GM21360 (cell line): Measurements from ENCODE around the gene CNNM4.

Experiments used
- ATAC-seq: cut with Tn5 transposase; IDR thresholded peaks from one replicate; pipeline ENCODE4 v1.9.1; 2021; ENCODE audit warnings: mild to moderate bottlenecking, moderate library complexity; ENCODE audit not compliant: unreplicated experiment

CNNM4 gene

DNA sequence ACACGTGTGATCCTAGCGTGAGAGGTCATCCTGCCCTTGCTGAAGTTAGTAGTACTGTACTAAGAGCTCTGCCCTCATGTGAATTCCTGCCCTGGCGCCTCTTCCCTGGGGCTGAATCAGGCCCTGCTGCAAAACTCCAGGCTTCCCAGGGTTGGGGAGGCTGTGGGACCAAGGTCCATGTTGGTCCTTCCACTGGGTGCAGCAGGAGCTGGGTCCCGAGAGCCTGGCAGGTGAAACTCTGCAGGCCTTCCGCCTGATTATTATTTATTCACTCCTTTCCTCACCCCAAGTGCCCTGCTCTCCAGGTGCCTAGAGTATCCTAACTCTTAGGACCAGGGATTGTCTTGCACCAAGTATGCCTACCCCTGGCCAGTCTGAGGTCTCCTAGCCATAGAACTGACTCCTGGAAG is 50.1 kb downstream of the CNNM4 start:
- ATAC-seq = no peak

GRCh38 chr2:96811917-96812316 is 51.2 kb downstream of the CNNM4 start:
- no peak for ATAC-seq

GRCh38 chr2:96813656-96814055 is 53.0 kb downstream of the CNNM4 start:
- ATAC-seq = no peak

GRCh38 chr2:96815326-96816126 is 54.8 kb downstream of the CNNM4 start:
- ATAC-seq = peak; percentile 7

GRCh38 chr2:96816127-96816835 is 55.6 kb downstream of the CNNM4 start, which contains the start of gene CNNM3:
Gene CNNM3 (plus strand): TSS chr2:96816268. CDS start chr2:96816278, 10 bp downstream.
- peak; percentile 70 for ATAC-seq

GRCh38 chr2:96816836-96817702 is 56.4 kb downstream of the CNNM4 start:
- no peak for ATAC-seq

GRCh38 chr2:96817882-96818281 is 57.2 kb downstream of the CNNM4 start:
- ATAC-seq = no peak

- no peak for ATAC-seq
Observed at GRCh38 chr2:96819128-96819875, 58.6 kb downstream of the CNNM4 start.

DNA sequence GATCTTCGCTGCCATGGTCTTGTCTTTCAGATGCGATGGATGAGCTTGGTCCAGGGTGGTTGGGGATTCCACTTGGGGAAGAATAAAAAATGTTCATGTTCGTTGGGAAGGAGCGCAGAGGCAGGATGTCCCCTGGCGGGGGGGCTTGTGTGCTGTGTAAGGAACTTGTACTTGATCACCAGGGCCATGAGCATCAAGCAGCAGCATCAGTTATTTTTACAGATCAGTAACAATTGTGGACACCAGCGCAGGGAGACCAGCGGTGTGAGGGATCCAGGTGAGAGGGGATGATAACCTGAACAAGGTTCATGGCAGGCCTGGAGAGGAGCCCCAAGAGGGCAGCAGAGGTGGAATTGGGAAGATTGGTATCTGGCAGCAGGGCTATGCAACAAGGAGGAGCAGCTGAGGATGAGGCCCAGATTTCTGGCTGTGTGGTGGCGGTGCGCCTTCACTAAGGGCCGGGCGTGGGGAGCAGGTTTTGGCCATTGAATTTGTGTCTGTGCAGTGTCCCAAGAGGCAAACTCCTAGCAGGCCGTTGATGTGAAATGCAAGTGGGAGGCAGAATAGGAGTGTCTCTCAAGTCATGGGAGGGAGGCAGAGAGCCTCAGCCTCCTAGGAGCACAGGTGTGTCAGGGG is 59.3 kb downstream of the CNNM4 start:
- no peak for ATAC-seq

GRCh38 chr2:96821113-96821675 is 60.5 kb downstream of the CNNM4 start:
- no peak for ATAC-seq

DNA sequence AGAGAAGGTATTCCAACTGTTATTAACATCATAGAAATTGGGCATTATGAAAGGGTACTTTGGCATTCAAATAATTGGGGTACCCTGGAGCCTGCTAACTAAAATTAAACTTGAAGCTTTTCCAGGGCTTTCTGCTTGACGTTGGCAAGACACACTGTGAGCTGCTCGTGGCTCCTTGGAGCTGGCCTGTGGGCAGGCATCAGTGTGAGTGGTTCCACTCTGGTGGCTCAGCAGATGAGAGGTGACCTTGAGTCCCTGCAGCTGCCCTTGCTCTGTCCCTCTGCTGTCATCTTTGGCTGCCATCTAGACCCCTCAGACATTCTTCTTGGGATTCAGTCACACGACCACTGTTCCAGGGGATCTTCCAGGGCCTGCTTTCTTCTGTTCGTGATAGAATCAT is 62.1 kb downstream of the CNNM4 start:
- ATAC-seq = no peak

GRCh38 chr2:96823198-96823597 is 62.5 kb downstream of the CNNM4 start:
- no peak for ATAC-seq

GRCh38 chr2:96824079-96824870 is 63.6 kb downstream of the CNNM4 start:
- no peak for ATAC-seq

DNA sequence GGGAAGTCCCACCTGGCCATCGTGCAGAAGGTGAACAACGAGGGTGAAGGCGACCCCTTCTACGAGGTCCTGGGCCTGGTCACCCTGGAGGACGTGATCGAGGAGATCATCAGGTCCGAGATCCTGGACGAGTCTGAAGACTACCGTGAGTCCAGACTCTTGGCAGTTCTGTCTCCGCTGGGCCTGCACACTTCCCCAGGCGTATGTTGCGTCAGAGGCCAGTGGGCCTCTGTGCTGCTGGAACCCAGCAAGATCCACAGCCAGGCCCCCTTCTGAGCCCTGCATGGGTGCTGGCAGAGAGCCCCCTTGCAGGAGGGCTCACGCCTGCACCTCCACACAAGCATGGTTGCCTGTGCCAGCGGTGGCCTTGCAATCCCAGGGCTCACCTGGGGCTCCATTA is 64.4 kb downstream of the CNNM4 start:
- ATAC-seq = no peak

GRCh38 chr2:96826546-96827278 is 66.0 kb downstream of the CNNM4 start:
- ATAC-seq = no peak

DNA sequence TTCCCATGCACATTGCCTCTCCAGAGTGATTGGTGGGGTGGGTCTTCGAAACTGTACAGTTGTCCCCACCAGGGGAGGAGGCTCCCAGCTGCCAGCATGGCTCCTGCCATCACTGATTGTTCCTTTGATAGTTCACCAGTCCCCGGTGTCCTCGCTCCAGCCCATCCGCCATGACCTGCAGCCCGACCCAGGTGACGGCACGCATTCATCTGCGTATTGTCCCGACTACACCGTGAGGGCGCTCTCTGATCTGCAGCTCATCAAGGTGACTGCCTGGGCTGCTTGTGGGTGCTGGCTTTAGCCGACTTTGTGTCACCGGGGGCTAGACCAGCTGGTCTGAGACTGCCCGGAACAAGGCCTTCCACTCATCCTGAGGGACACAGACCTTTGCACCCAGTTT is 67.7 kb downstream of the CNNM4 start:
- ATAC-seq = no peak

- ATAC-seq = no peak
Observed at GRCh38 chr2:96828874-96829273, 68.2 kb downstream of the CNNM4 start.

DNA sequence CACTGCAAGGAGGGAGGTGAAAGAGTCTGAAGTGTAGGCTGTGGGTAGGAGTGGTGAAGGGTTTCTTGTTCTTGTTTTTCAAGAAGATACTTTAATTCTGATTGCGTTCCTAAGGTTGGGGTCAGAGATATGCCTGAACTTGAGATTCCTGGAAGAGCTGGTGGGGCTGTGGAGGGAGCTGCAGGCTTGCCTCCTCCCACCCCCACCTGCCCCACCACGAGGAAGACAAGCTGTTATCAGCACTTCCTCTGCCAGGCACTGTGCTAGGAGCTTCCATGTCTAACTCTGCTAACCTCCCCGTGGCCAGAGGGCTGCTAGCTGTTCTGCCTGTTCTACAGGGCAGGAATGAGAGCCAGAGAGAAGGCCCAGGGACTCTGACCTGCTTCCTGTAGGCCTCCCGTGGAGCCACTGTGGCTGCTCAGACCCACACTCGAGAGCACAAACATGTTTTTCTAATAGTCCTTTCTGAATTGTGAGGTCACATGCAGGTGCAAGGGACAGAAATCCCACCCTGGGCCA is 69.4 kb downstream of the CNNM4 start:
- no peak for ATAC-seq
